PC-9 (cell line): Measurements from ENCODE around the gene SNAPC1. TPM values are rescaled to one million over a fixed set of nuclear protein-coding genes. Genes with fewer than 3 reads are reported as not detected.

Experiments used
- BruUV-seq: library from RNA; stranded (reverse); fragments of 400-500 nt; replicated peaks from 2 replicates; lab custom pipeline; 2021; lab: Mats Ljungman, UMichigan
- CTCF ChIA-PET: fragments of 300-600 bp; sonication (Branson Sonifier 250); formaldehyde crosslinking; loops from one replicate; lab custom pipeline; 2022; ENCODE audit warnings: antibody characterized with exemption; lab: Charles Lee
- POLR2A ChIA-PET: fragments of 300-600 bp; sonication (Branson Sonifier 250); formaldehyde crosslinking; loops from one replicate; lab custom pipeline; 2022; ENCODE audit warnings: antibody characterized with exemption; ENCODE audit not compliant: unreplicated experiment; lab: Charles Lee
- DNase-seq, 2 experiments: peaks; one replicate each; pipeline versions ENCODE4 v3.0.0 to v3.0.0-alpha.2; 2015 to 2022; ENCODE audit warnings: mixed read lengths in 1 of 2
- H2AFZ ChIP-seq: fragments of 200-600 bp; sonication (generic); 2 replicates; pipeline ENCODE4 v1.8.1; 2017; ENCODE audit warnings: antibody characterized with exemption
- H3F3A ChIP-seq: fragments of 200-600 bp; sonication (generic); 2 replicates; pipeline ENCODE4 v1.8.1; 2017; ENCODE audit warnings: antibody characterized with exemption, mild to moderate bottlenecking, low read depth; ENCODE audit not compliant: insufficient read depth
- H3K27ac ChIP-seq: fragments of 200-600 bp; sonication (generic); 2 replicates; pipeline ENCODE4 v1.6.1; 2016; ENCODE audit warnings: mixed run types
- H3K27me3 ChIP-seq: fragments of 200-600 bp; sonication (generic); 2 replicates; pipeline ENCODE4 v1.6.1; 2016; ENCODE audit warnings: low read depth, mixed run types; ENCODE audit not compliant: insufficient read depth
- H3K36me3 ChIP-seq: fragments of 200-600 bp; sonication (generic); 2 replicates; pipeline ENCODE4 v1.6.1; 2016; ENCODE audit warnings: low read depth, mixed run types
- H3K4me1 ChIP-seq: fragments of 200-600 bp; sonication (generic); replicated peaks from 2 replicates; pipeline ENCODE4 v1.6.1; 2016; ENCODE audit warnings: mixed run types; ENCODE audit not compliant: insufficient read depth
- H3K4me2 ChIP-seq: fragments of 200-600 bp; sonication (generic); 2 replicates; pipeline ENCODE4 v1.6.1; 2017; ENCODE audit warnings: mixed run types
- H3K4me3 ChIP-seq: fragments of 200-600 bp; sonication (generic); 2 replicates; pipeline ENCODE4 v1.6.1; 2016; ENCODE audit warnings: mixed run types
- H3K79me2 ChIP-seq: fragments of 200-600 bp; sonication (generic); 2 replicates; pipeline ENCODE4 v1.6.1; 2017; ENCODE audit warnings: low read depth, mixed run types
- H3K9me2 ChIP-seq: fragments of 200-600 bp; sonication (generic); 2 replicates; pipeline ENCODE4 v1.8.1; 2017; ENCODE audit warnings: mild to moderate bottlenecking; ENCODE audit not compliant: insufficient read depth
- H3K9me3 ChIP-seq: fragments of 200-600 bp; sonication (generic); 2 replicates; pipeline ENCODE4 v1.8.1; 2016; ENCODE audit warnings: low read depth; ENCODE audit not compliant: insufficient read depth
- H4K20me1 ChIP-seq: fragments of 200-600 bp; sonication (generic); 2 replicates; pipeline ENCODE4 v1.8.1; 2017; ENCODE audit not compliant: insufficient read depth
- CTCF ChIP-seq: fragments of 200-600 bp; sonication (generic); conservative IDR thresholded peaks from 2 replicates; pipeline ENCODE4 v1.6.1; 2017; ENCODE audit warnings: mixed run types, antibody characterized with exemption, mild to moderate bottlenecking, moderate library complexity
- EZH2 ChIP-seq: fragments of 200-600 bp; sonication (generic); IDR thresholded peaks from 2 replicates; pipeline ENCODE4 v1.8.0; 2017; ENCODE audit warnings: antibody characterized with exemption, low read depth
- intact Hi-C: fragments of 100-400 bp; cut with micrococcal nuclease; formaldehyde crosslinking; loops from one replicate; pipeline ENCODE4 v1.10.0; 2022; ENCODE audit not compliant: unreplicated experiment
- total RNA-seq: library from RNA; stranded (reverse); gene quantifications from 2 replicates; pipeline ENCODE4 v1.2.3, GENCODE V29; 2021

The SNAPC1 gene
- total RNA-seq, 1 experiment from 2014 or later: 18.0 TPM

- Histone ChIP-seq H4K20me1 (peaks cover 76% of the 10 kb centered on the region), H3K79me2 (peaks cover 98% of the 10 kb centered on the region), H3K36me3 (peaks cover 41% of the 10 kb centered on the region), H3K9me2 (no peaks in the 10 kb centered on the region), H3K27me3 (no peaks in the 10 kb centered on the region), H3K27ac (peak overlapping the region; percentile 40), H3K4me3 (no peak overlapping the region), H3K4me2 (no peak overlapping the region), H3K9me3 (no peaks in the 10 kb centered on the region), H2AFZ (no peak overlapping the region), H3K4me1 (peaks cover 71% of the 10 kb centered on the region), H3F3A (peaks cover 100% of the 10 kb centered on the region)
- POLR2A ChIA-PET: no interaction called here
- DNase-seq: no peak
- no TSS peak for BruUV-seq
- no peak for TF ChIP-seq CTCF
- TF ChIP-seq EZH2: no peak
- CTCF ChIA-PET: no interaction called here
- intact Hi-C loops: no loop called here
Measured at GRCh38 chr14:61718039-61718438, 44.2 kb upstream of the SNAPC1 start.

- TF ChIP-seq CTCF: no peak
- no peak for TF ChIP-seq EZH2
- Histone ChIP-seq H3K9me3 (no peaks in the 10 kb centered on the region), H3K79me2 (peaks cover 97% of the 10 kb centered on the region), H3K36me3 (peaks cover 55% of the 10 kb centered on the region), H3K4me3 (no peak overlapping the region), H4K20me1 (peaks cover 66% of the 10 kb centered on the region), H3K9me2 (no peaks in the 10 kb centered on the region), H3K4me2 (peak overlapping the region; percentile 2; the same call in 1 of the 2 replicates), H3K4me1 (peaks cover 57% of the 10 kb centered on the region), H2AFZ (no peak overlapping the region), H3F3A (peaks cover 98% of the 10 kb centered on the region), H3K27me3 (no peaks in the 10 kb centered on the region), H3K27ac (peak overlapping the region; percentile 40)
- intact Hi-C loops: no loop called here
- BruUV-seq: no TSS peak
- ChIA-PET CTCF (interaction anchor here (0.6 kb wide), 1 partner anchor 66 kb away, joined by 3 read pairs; no protein-coding TSS in a partner anchor), POLR2A (interaction anchor here (0.6 to 1.1 kb wide), 4 partner anchors 21 to 1630 kb away, joined by 4 to 12 read pairs (median 8); no protein-coding TSS in a partner anchor)
- no peak for DNase-seq
Measured at GRCh38 chr14:61719344-61720293, 42.6 kb upstream of the SNAPC1 start.

- no peak overlapping the region for H3K4me3 ChIP-seq
- CTCF ChIA-PET: no interaction called here
- no peaks in the 10 kb centered on the region for H3K9me2 ChIP-seq
- no peak for DNase-seq
- peaks cover 61% of the 10 kb centered on the region for H3K36me3 ChIP-seq
- no peak for TF ChIP-seq CTCF
- TF ChIP-seq EZH2: no peak
- H3F3A ChIP-seq: peaks cover 98% of the 10 kb centered on the region
- intact Hi-C loops: no loop called here
- H2AFZ ChIP-seq: no peak overlapping the region
- no peaks in the 10 kb centered on the region for H3K27me3 ChIP-seq
- POLR2A ChIA-PET: interaction anchor here (0.6 to 1.1 kb wide), 3 partner anchors 22 to 1631 kb away, joined by 4 to 12 read pairs (median 7); no protein-coding TSS in a partner anchor
- no peaks in the 10 kb centered on the region for H3K9me3 ChIP-seq
- H4K20me1 ChIP-seq: peaks cover 63% of the 10 kb centered on the region
- peak overlapping the region; percentile 40 for H3K27ac ChIP-seq
- BruUV-seq: no TSS peak
- peaks cover 54% of the 10 kb centered on the region for H3K4me1 ChIP-seq
- peaks cover 97% of the 10 kb centered on the region for H3K79me2 ChIP-seq
- H3K4me2 ChIP-seq: 0 out of 2 replicates have a peak overlapping the region, but pooled peaks have one; percentile 2
Measured at GRCh38 chr14:61720294-61720661, 41.9 kb upstream of the SNAPC1 start.
